Lung (tissue), 12 donors: ENCODE data around the gene GRIK2. TPM values are rescaled to one million over a fixed set of nuclear protein-coding genes. Genes with fewer than 3 reads are reported as not detected.

Experiments
- ATAC-seq: fragments of 200-7000 bp; cut with Tn5 transposase; one replicate; pipeline ENCODE4 v1.9.1; 2020; ENCODE audit warnings: moderate number of reproducible peaks; ENCODE audit not compliant: insufficient read depth, low FRiP score
- DNase-seq, 3 donors: peaks; one replicate each; pipeline ENCODE4 v3.0.0-alpha.2; 2013 to 2017
- H3K27ac ChIP-seq, 2 donors: one replicate each; pipeline ENCODE4 v1.5.1; 2013; ENCODE audit warnings: mild to moderate bottlenecking in 2 of 2, moderate library complexity in 2 of 2, control low read depth in 1 of 2, inconsistent platforms in 1 of 2, low read depth in 1 of 2, low read length in 1 of 2
- H3K27me3 ChIP-seq, 3 donors: one replicate each; pipeline ENCODE4 v1.5.1; 2013; ENCODE audit warnings: low read length in 2 of 3; ENCODE audit not compliant: control insufficient read depth in 3 of 3, insufficient read depth in 3 of 3
- H3K36me3 ChIP-seq, 4 donors: one replicate each; pipeline ENCODE4 v1.5.1; 2013; ENCODE audit warnings: low read length in 4 of 4, mild to moderate bottlenecking in 1 of 4, moderate library complexity in 1 of 4; ENCODE audit not compliant: control insufficient read depth in 4 of 4, insufficient read depth in 4 of 4
- H3K4me1 ChIP-seq, 5 donors: one replicate each; pipeline ENCODE4 v1.5.1; 2013; ENCODE audit warnings: low read length in 5 of 5, mild to moderate bottlenecking in 2 of 5, moderate library complexity in 1 of 5; ENCODE audit not compliant: control insufficient read depth in 5 of 5, insufficient read depth in 5 of 5
- H3K4me3 ChIP-seq: one replicate; pipeline ENCODE4 v1.5.1; 2013; ENCODE audit warnings: mild to moderate bottlenecking, control low read depth, moderate library complexity
- H3K9ac ChIP-seq, 2 donors: one replicate each; pipeline ENCODE4 v1.5.1; 2013; ENCODE audit warnings: low read length in 2 of 2, control low read depth in 1 of 2; ENCODE audit not compliant: insufficient read depth in 1 of 2
- H3K9me3 ChIP-seq, 4 donors: one replicate each; pipeline ENCODE4 v1.5.1; 2013; ENCODE audit warnings: low read length in 3 of 4, mild to moderate bottlenecking in 1 of 4, moderate library complexity in 1 of 4; ENCODE audit not compliant: control insufficient read depth in 4 of 4, insufficient read depth in 3 of 4
- WGBS, 2 donors: extraction: QIAGEN DNeasy Blood & Tissue Kit; methylation state at CpG; one replicate each; pipeline ENCODE4 v1.1.7; 2013; 5-methylcytosine and 5-hydroxymethylcytosine counted together
- polyA plus RNA-seq, 2 donors: library from polyadenylated mRNA; stranded (reverse); fragments of 200-250 nt; gene quantifications; one replicate each; pipeline ENCODE4 v1.2.1, GENCODE V29; 2013
- total RNA-seq, 2 donors: library from RNA; depleted of rRNA in 1 of 2; stranded (reverse); fragments of >200 nt in 1 of 2; gene quantifications; one replicate each; pipeline ENCODE4 v1.2.1, GENCODE V29; 2014 to 2021
- TF ChIP-seq, protein P1 (sequence below): IDR thresholded peaks from 2 replicates; pipeline ENCODE4 v1.5.1; 2012; ENCODE audit warnings: mild to moderate bottlenecking; ENCODE audit errors: control extremely low read depth, extremely low read depth
- donor health status: control.
- donor health status: control.
- donor health status: Bipolar disorder and iron deficiency.
- donor health status: healthy.
- donor health status: DM: yes; HTN: yes; CAD: no.

Gene GRIK2
- total and polyA plus RNA-seq, 4 donors: 0.09 to 5.1 (median 0.67) TPM

DNA sequence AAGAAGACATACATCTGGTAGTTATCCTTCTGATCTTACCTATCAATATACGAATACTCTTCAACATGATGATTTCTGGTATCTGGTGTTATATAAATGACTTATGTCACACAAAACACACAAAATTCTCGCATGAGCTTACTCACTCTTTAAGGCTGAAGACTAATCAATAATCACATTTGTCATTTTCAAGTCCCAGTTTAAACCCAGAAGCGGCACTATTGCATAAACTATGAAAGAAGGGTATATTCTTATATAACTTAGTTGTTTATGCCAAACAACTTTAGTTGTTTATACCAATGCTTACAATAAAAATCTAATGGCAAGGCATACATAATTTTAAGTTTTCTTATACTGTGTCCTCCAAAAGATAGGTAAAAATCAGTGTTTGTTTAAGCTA lies 293.1 kb downstream of the GRIK2 start:
- Histone ChIP-seq H3K9ac (no peak overlapping the region), H3K4me1 (no peaks in the 10 kb centered on the region), H3K9me3 (no peaks in the 10 kb centered on the region), H3K27me3 (no peaks in the 10 kb centered on the region), H3K36me3 (no peaks in the 10 kb centered on the region), H3K4me3 (no peak overlapping the region), H3K27ac (no peak overlapping the region)
- TF ChIP-seq, protein P1, sequence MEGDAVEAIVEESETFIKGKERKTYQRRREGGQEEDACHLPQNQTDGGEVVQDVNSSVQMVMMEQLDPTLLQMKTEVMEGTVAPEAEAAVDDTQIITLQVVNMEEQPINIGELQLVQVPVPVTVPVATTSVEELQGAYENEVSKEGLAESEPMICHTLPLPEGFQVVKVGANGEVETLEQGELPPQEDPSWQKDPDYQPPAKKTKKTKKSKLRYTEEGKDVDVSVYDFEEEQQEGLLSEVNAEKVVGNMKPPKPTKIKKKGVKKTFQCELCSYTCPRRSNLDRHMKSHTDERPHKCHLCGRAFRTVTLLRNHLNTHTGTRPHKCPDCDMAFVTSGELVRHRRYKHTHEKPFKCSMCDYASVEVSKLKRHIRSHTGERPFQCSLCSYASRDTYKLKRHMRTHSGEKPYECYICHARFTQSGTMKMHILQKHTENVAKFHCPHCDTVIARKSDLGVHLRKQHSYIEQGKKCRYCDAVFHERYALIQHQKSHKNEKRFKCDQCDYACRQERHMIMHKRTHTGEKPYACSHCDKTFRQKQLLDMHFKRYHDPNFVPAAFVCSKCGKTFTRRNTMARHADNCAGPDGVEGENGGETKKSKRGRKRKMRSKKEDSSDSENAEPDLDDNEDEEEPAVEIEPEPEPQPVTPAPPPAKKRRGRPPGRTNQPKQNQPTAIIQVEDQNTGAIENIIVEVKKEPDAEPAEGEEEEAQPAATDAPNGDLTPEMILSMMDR: no peak
- 82 to 88% methylated on average over 3 of the region's 3 CpGs for WGBS, 2 donors
- ATAC-seq (no peak), DNase-seq (no peak)

- no peak for DNase-seq
- Histone ChIP-seq H3K27me3 (no peaks in the 10 kb centered on the region), H3K9me3 (no peaks in the 10 kb centered on the region), H3K27ac (no peak overlapping the region), H3K4me1 (no peaks in the 10 kb centered on the region), H3K9ac (no peak overlapping the region), H3K4me3 (no peak overlapping the region), H3K36me3 (no peaks in the 10 kb centered on the region)
- WGBS, 2 donors: 74 to 91% methylated on average over 1 of the region's 1 CpG
- TF ChIP-seq, protein P1: no peak
- ATAC-seq: no peak
Observed at GRCh38 chr6:101689156-101689555, 295.6 kb downstream of the GRIK2 start.

- Histone ChIP-seq H3K4me3 (no peak overlapping the region), H3K27ac (no peak overlapping the region), H3K27me3 (no peaks in the 10 kb centered on the region), H3K9ac (no peak overlapping the region), H3K4me1 (no peaks in the 10 kb centered on the region), H3K36me3 (no peaks in the 10 kb centered on the region), H3K9me3 (no peaks in the 10 kb centered on the region)
- WGBS, 2 donors: 78 to 87% methylated on average over 2 of the region's 2 CpGs
- DNase-seq (no peak), ATAC-seq (no peak)
- TF ChIP-seq, protein P1: no peak
Observed at GRCh38 chr6:101689695-101690094, 296.2 kb downstream of the GRIK2 start.

DNA sequence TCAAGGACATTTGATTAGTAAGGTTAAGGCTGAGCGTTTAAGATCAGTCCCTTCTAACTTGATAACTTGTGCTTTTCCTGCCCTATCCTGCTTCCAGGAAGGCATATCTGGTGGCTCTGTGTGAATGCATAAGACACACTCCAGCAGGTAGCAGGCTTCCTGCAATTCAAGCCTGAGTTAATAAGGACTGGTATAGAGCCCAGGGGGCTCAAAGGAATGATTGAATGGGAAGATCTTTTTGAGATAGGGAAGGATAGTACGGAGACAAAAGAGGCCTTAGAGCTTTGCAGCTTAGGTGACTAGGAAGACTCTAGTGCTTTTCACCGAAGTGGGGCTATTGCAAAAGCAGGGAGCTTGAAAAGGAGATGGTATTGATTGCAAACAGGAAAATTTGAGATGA lies 307.1 kb downstream of the GRIK2 start:
- 36 to 47% methylated on average over 3 of the region's 3 CpGs for WGBS, 2 donors
- Histone ChIP-seq H3K9ac (no peak overlapping the region), H3K9me3 (no peaks in the 10 kb centered on the region), H3K4me3 (no peak overlapping the region), H3K27ac (no peak overlapping the region), H3K4me1 (no peaks in the 10 kb centered on the region), H3K36me3 (no peaks in the 10 kb centered on the region), H3K27me3 (no peaks in the 10 kb centered on the region)
- ATAC-seq (no peak), DNase-seq (no peak)
- TF ChIP-seq, protein P1: no peak
